T-helper 22 cell (primary cell): ENCODE measurements around the gene LPGAT1.

ENCODE experiments used
- DNase-seq: peaks from one replicate; pipeline ENCODE4 v3.0.0-alpha.2; 2020; ENCODE audit warnings: low read depth

Gene LPGAT1

DNA sequence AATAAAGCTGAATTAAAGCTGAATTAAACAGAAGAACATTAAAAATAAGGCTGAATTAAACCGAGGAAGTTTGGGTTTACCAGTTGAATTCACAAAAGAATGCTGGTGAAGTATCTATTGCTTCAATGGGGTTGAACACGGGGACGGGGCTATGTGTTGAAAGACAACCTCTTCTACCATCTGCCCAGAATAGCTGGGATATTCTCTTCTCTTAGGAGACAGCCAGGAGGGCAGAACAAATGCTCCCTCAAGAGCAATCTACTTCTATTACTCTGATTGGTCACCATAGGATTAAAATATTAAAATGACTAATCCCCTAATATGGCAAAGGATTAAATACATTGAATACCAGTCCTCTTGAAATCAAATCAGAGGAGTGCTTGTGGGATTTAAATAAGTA lies 68.4 kb downstream of the LPGAT1 start:
- DNase-seq = no peak

DNA sequence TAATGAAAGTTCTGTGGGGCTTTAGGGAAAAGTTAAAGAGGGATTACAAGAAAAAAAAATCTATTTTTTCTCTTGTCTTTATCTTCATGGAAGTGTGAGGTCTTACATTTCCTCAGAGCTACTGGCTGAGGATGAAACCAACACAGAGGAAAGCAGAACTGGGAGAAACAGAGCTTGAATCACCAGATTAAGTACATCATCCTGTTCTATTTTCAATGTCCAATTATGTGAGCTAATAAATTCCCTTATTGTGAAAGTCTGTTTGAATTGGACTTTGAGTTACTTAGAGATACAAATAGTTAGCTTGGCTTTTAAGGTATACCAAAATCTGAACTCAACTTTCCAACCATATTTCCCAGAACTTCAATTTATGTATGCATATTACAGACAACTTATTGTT lies 69.2 kb downstream of the LPGAT1 start:
- DNase-seq = no peak

DNA sequence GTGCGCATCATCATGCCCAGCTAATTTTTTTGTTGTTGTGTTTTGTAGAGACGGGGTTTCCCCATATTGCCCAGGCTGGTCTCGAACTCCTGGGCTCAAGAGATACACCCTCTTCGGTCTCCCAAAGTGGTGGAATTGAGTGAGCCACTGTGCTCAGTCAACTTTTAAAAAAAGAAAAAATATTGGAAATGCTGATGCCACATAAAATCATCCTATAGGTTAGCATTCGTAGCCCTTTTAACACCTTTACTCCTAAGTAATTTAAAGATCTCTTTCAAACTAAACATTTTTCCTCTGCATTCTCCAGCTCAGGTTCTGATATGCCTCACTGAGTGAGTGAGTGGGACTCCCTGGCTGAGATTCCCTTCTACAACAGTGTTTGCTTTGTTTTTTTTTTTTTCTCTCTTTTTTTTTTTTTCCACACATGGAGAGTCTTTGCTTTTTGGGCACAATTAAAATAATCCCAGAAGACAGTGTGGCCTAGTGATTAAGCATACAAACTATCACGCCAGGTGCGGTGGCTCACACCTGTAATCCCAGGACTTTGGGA lies 74.0 kb downstream of the LPGAT1 start:
- DNase-seq = no peak

DNA sequence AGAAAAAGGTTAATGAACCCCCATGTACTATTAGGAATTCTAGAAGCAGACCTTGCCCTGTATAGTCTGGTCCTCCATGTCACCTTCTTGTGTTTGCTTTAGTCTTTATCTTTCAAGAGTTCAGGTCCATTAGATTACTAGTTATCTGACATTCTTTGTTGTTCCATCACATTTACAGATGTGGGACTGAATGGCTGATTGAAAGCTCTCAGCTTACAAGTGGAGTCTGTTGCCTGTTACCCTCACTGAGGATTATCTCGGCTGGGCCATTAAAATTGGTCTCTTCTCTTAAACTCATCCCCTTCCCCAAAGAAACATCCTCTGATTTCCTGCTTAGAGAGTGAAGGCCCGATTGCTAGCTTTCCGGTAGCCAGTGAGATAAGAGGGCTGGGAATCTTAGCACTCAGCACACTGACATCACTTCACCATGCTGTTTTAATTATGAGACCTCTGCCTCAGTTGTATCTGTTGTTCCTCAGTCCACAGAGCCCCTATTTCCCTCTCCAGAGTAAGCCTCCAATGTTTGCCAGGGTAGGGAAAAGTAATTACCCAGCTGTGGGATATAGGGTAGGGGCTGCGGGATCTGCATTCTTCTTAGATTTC lies 76.8 kb downstream of the LPGAT1 start:
- DNase-seq = no peak

DNA sequence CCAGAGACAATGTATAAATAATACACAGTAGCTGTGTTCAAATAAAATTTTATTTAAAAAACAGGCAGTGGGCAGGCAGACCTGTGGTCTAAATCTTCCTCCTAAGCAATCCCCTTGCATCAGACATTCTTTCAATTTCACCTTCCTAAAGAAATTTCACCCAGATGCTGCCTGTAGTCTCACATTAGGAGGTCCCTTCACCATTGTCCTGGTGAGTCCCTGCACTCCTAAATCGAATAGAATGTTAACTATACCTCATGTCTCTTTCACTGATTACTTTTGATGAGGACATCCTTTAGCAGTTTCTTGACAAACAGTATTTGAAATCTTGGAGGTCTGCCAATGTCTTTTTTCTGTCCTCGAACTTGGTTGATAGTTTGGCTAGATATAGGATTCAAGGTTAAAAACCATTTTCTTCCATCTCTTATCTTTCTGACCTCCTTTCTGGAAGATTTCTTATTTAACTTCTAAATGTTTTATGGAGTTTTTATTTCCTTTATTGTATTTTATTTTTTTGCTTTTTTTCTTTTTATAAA lies 77.5 kb downstream of the LPGAT1 start:
- no peak for DNase-seq

DNA sequence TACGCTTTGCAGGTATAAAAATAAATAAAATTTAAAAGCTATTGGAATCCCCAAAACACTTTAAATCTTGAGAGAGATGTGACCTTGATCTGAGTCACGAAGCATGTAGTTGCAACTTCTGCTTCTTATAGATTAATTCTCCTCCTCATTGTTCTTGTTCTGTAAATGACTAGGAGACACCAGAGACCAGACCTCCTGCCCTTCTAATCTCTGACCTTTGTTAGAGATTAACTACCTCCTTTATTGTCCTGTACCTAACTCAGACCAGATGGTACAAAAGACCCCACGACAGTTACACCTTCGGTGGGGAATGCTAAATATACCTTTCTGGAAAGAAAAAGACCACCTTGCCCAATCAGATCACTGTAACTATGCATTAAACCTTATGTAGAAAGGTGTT lies 78.2 kb downstream of the LPGAT1 start:
- no peak for DNase-seq

DNA sequence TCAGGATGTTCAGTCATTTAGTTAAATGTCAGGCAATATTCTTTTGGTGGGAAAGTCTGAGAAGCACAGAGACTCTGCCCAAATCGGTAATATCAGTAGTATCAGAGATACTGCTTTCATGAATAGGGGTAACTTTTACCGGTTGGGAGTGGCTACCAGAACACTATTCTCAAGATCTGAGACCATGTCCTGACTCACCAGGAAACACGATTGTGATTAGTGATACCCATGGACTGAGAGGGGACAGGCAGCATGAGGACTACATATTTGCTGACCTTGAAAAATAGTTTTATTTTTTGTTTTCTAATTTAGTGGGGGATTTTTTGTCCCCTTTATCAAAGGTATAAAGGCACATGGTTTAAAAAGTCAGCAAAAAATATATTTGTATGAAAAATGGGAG lies 79.1 kb downstream of the LPGAT1 start:
- DNase-seq = no peak

DNA sequence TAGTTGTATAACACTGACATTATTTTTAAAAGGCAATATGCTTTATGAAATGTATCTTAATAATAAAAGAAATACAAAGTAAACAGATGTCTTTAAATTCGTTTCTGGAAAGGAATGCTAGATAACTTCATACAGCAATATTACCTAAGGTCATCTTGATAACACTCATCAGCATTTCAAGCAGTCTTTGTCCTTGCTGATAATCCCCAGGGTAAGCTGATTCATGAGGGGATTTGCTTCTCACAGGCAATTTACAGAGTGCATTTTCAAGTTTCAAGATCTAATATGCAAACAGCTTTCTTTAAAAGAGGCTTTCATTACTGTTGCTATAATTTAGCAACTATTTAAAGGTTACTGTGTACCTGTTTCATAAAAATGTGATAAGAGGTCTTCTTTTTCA lies 80.0 kb downstream of the LPGAT1 start:
- no peak for DNase-seq

DNA sequence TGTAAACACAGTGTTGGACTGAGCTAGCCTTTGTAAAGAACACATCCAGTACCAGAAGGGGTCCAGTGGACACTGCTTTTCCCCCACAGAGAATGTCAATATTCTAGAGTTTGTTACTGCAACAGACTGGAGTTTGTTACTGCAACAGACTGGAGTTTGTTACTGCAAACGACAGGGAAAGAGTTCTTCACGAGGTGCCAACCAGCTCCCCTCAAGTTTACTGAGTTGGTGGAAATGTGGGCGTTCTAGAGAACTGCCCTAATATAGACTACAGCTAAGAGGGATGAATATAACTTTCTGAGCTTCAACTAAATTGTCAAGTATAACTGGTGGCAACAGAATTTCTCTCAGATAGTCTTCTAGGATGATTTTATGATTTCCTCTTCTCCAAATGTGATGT lies 81.3 kb downstream of the LPGAT1 start:
- DNase-seq = no peak

DNA sequence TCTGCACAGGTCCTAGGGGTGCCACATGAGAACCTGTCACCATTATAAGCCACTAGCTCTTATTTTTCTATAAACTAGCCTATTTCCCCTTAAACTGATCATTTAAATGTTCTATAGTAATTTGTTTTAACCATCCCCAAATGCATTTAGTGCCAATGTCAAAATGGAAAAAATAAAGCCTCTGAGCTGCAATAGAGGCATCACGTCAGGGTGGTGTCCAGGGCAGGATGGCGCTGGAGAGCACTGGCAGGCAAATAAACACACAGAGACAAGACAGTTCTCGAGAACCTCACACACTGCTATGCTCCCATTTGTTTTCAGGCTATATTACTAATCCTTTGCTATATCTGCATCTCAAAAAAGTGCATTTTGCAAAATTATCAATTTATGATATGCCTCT lies 81.8 kb downstream of the LPGAT1 start:
- no peak for DNase-seq

DNA sequence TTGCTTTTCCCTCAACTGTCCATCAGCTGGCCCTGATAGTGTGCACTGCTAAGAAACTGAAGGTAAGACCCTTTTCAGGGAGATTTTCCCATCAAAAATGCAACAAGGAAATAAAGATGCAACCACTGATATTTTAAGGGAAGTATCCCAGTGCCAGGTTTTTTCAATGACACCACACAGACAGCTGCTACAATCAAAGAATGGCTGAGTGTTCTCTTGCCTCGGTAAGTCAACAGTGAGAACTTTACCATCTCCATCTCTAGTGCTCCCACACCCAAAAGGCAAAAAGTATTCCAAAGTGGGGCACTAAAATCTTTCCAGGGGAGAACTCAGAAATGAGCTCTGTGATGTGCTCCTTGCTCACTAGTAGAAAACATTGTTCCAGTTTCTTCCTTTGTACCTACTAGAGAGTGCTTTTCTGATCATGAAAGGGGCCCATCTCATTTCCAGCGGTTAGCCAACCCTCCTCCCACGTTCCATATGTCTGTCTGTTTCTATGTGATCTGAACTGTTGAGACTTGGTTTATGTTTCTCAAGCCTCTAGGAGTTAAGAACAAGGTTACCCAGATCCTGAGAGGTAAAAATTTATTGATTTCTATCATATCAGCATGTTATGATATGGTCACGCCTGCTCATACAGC lies 87.6 kb downstream of the LPGAT1 start:
- DNase-seq = no peak

DNA sequence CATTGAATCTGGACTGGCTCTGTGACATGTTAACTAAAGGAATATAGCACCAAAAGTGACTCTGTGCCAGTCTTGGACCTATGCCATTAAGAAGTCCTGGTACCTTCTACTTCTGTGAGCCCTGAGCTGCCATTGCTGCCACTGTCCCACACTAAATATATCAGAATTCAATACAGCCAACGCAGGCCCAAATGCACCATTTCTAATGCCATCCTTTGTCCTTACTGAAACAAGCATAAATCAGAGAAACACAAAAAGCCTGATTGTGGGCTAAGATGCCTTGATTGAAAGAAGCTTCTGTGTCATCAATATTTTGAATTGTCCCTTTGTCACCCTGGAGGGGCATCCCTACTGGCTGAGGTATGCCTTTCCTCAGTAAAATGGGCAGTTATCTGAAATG lies 88.3 kb downstream of the LPGAT1 start:
- no peak for DNase-seq

DNA sequence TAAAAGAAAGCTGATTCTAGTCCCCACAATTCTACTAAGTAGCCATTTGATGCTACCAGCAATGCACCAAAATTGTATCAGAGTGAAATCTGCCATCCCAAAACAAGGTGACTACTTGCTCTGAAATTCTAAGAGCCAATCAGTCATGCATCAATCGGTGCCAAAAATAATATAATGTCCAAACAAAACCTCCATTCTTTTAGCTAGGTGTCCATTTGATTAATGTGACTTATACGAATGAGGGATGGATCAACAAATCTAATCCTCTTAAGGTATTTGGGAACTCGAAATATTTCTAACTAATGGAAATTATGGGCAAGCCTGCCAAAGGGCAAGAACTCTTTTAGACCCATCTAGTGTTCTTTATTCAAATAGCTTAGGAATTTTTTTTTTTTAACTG lies 88.8 kb downstream of the LPGAT1 start:
- DNase-seq = no peak

DNA sequence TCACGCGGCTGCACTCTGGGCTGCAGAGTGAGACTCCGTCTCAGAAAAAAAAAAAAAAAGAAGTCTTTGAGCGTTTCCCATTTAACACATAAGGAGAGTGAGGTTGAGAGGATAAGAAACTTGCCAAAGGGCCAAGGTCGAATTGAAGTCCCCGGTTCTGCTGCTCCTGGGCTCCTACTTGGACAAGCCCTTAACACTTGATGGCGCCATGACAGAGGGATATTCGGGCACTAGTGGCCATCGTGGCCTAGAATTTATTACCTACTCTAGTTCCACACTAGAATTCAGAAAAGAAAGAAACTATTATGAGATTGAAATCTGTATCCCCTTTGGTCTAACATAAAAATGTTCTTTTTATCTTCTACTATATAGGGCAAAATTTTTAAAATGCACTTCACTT lies 89.4 kb downstream of the LPGAT1 start:
- DNase-seq = no peak

DNA sequence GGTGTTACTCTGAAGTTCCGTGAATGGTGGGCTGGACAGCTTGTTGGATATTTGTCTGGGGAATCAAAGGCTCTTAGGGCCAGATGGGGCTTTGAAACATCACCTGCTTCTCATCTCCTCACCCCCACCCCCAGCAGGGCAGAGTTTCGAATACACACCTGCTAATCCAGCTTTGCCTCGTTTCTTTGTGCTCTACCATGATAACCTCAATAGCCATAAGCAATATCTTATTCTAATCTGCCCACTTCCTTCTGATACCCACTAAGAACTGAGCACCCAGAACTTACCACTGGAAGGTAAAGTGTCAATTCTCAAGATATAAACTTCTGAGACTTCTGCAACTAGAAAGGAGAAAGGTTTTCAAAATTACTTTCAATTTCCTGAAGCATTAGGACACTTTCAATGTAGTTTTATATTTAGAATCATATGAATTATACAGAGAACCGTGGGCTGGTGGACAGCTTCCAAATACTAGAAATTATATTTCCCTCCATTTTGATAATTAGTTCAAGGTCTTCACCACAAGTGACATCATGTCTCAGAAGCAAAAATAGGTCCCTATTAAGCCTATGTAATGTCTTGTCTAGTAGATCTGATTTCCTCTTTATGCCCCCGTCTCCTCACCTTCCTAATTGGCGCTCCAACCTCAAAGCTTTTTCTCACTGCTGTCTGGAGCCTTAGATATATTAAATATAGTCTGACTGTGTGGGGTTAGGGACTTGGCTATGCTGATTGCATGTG lies 90.7 kb downstream of the LPGAT1 start:
- no peak for DNase-seq

DNA sequence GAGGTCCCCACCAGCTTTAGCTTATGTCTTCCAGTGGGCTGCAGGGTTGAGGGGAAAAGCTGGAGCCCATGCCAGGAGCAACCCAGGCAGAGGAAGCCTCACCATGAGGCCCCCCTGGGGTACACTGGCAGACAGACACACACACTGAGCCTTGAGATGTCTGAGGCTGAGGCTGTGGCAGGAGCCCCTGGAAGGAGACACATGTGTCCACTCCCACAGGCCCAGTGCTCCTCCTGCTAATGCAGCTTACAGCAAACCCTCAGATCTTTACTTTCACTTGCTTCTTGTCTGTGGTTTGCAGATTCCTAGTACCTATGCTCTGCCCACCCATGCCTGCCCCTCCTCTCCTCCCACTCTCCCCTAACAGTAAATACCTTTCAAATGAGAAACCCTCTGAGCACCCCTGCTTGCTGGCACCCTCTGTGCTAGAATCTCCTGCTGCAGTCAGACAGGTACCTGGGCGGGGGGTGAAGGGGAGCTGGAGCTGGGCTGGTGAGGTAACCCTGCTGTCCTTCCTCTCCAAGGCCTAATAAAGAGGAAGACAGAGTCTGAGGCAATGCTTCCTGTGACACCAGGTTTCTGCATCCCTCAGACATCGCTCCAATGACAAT lies 91.8 kb downstream of the LPGAT1 start:
- no peak for DNase-seq

DNA sequence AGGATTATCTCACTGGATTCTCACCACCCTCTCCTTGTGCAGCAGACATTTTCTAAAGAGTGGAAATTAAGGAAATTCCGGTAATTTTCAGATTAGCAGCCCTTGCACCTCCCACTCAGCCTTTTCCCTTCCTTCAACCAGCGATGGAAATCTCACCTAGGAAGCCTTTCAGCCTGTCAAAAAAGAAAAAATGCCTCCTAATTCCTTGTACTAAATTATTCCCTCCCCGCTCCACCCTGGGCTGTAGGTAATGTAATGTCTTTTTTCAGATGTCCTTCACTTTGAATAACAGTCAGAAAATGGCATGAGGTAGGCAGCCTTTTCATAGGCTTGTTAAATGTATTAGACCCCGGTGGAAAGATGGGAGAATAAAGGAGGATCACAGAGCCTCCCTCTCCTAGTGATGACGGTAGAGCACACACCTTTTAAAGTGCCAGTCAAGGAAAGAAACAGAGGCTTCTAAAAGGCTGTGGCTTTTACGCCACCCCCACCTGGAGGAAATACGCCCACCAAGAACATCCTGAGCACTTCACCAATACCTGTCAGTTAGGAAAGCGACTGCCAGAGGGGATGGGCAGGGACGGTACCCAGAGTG lies 92.4 kb downstream of the LPGAT1 start:
- DNase-seq = no peak

DNA sequence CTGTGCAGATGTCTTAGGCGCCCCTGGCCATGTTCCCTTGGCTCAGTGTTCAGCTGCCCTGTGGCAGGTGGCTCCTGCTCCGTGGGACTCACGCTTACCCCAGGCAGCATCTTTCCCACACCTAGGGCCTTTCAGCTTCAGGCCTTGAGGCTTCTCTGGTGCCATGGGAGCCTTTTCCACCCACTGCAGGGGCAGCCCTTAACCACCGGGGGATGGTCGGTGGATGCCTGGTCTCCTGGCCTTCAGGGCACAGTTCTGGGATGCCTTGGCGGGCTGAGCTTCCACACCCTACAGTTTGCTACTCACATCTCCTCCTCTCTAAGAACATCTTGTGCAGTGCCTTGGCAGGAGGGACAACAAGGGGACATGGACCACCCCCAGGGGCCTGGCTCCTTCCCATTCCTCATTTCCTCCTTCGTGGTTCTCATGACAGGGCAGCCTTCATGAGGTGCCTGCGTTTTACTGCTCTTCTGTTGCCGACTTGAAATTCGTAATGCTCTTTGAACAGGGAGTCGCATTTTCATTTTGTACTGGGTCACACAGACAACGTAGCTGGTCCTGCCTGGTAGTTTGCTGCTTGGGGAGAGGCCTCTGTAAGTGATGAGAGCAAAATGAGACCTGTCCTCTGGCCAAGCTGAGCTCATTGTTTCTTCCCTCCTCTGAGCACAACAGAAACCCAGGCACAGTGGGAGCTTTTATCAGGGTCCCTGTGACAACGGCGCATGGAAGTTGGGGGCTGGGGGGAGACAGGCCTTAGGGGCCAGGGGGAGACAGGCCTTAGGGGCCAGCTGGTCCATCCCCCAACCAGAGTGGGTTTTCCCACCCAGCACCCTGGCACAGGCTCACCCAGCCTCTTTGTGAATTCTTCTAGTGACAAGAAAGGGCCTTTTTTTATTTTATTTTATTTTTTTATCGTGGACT lies 93.2 kb downstream of the LPGAT1 start:
- DNase-seq = no peak

DNA sequence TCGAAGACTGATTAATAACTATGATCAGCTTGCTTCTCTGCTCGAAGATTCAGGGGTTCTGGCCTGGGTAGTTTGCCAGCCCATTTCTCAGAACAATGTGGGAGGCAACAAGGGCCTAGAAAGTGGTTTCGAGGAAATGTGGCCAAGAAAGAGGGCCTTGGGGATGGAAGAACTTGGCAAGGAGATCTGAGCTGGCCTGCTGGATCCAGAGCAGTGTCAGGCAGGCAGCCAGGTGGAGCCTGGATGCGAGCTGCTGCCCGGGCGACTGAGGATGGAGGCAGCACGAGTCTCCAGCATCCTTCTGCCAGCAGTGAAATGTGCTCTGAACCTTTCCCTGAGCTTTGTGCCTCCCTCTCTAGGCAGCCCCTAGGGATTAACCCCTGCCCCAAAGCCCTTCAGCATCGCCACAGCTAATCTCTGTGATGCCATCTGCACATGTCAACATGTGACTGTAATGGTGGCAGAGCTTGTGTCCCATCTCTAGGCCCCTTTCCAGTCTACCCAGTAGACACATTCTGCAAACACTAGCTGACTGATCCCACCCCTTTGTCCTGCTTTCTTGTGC lies 94.1 kb downstream of the LPGAT1 start:
- DNase-seq = no peak

DNA sequence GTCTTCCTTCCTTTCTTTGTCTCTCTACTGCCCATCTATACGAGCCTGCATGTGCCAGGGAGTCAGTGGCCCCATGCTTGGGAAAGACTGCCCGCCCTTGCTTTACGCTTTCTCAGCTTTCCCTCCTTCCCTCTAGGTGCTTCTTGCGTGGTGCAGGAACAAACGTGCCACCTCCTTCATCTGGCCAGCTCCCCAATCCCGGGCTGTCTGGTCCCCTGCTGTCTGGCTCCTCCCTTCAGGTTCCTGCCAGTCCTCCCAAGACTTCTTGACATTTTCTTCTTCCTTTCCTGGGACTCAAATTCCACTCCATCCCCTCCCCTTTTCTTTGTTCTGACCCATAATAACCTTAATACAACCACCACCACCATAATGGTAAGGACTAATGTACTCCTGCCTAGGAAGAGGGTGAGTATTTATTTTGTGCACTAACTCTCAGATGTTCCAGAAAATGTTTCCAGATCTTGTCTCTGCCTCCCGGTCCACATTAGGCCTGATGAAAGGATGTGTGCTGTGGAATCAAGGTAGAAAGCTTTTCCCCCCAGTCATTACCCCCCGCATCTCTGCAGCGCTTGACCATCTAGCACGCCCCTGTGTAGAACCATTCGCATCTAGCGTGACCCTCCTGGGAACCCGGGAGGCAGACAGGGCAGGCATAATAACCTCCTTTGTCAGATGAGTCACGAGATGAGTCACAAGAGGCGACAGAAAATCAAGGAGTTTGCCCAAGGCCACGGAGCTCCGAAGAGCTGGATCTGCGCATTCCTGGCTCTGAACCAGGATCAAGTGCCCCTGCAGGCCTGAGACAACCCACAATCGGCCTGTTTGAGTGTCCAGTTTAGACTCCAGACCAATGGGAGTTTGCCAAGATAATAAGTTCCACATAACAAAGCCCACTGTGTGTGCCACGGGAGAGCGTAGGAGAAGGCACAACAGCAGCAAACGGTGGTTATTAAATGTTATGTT lies 95.1 kb downstream of the LPGAT1 start:
- DNase-seq = no peak
